G401 (cell line): ENCODE measurements around the gene SIRPB2. TPM values are rescaled to one million over a fixed set of nuclear protein-coding genes. Genes with fewer than 3 reads are reported as not detected.
A peak's percentile ranks its signal among the peaks of the same experiment; 100 is the strongest.

Experiments
- DNase-seq: peaks from one replicate; pipeline ENCODE4 v3.0.0-alpha.2; 2015; ENCODE audit warnings: low spot score
- in situ Hi-C: cut with HindIII; loops from 2 replicates; pipeline ENCODE4 v1.10.0; 2016; ENCODE audit warnings: low sequenced_read_pairs, mixed read lengths
- total RNA-seq: library from RNA; depleted of rRNA; stranded (reverse); fragments of >200 nt; shearing (Covaris generic); gene quantifications from 2 replicates; pipeline ENCODE4 v1.2.3, GENCODE V29; 2014; rRNA removed

SIRPB2 gene
- total RNA-seq: not detected in 2 replicates

GRCh38 chr20:1491281-1491840 is at the start of gene SIRPB2:
SIRPB2 (minus strand) TSS chr20:1491420; CDS start chr20:1491359, 61 bp downstream.
- DNase-seq: no peak
- in situ Hi-C loops: no loop called here

DNA sequence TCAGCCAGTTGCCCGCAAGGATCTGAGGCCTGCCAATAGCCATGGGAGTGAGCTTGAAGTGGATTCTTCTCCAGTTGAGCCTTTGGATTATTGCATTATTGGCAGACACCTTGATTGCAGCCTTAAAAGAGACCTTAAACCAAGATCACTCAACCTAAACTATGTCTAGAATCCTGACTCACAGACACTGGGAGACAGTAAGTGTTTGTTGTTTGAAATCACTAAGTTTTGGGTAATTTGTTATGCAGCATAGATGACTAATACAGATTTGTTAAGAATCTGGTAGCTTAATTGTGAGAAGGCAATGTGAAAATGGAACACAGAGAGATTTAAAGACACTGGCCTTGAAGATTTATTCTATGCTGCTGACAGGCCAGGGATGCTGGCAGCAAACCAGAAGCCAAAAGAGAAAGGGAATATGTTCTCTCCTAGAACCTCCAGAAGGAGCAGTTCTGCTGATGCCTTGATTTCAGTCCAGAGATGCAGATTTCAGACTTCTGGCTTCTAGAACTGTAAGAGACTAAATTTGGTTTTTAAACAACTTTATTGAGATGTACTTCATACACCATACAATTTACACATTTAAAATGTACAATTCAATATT is 48.7 kb upstream of the SIRPB2 start:
- in situ Hi-C loops: no loop called here
- no peak for DNase-seq

DNA sequence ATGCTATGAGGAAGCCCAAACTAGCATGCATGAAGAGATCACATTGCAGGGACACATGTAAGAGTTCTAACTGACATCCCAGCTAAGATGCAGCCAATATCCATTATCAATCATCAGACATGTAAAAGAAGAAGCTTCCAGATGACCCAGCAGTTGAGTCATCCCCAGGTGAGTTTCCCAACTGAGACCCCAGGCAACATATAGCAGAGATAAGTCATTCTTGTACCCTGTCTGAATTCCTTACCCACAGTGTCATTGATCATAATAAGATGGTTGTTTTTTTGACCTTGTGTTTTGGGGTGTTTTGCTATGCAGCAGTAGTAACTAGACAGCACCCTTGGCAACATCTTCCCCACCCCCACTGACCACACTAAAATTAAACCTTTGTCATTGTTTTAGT is 47.4 kb upstream of the SIRPB2 start:
- in situ Hi-C loops: no loop called here
- no peak for DNase-seq

DNA sequence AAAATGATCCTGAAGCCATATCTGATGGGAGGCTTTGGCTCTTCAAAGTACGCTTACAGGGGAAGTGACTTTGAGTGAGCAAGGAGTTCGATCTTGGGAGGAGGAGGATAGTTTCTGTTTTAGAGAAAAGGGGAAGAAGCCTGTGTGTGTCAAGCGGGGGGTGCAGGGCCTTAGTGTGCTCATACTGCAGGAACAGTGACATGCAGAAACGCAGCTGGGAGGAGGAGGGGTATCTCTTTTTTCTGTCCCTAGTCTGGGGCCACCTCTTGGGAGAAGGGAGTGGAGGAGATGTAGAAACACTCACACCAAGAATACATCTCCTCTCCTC is 46.5 kb upstream of the SIRPB2 start:
- in situ Hi-C loops: no loop called here
- no peak for DNase-seq

- no peak for DNase-seq
- in situ Hi-C loops: no loop called here
Observed at GRCh38 chr20:1536893-1537730, 45.9 kb upstream of the SIRPB2 start.

GRCh38 chr20:1535420-1536175 is 44.4 kb upstream of the SIRPB2 start:
- in situ Hi-C loops: no loop called here
- DNase-seq: no peak

GRCh38 chr20:1534526-1534925 is 43.3 kb upstream of the SIRPB2 start:
- in situ Hi-C loops: no loop called here
- no peak for DNase-seq

- in situ Hi-C loops: no loop called here
- DNase-seq: no peak
Observed at GRCh38 chr20:1533059-1533458, 41.8 kb upstream of the SIRPB2 start.

DNA sequence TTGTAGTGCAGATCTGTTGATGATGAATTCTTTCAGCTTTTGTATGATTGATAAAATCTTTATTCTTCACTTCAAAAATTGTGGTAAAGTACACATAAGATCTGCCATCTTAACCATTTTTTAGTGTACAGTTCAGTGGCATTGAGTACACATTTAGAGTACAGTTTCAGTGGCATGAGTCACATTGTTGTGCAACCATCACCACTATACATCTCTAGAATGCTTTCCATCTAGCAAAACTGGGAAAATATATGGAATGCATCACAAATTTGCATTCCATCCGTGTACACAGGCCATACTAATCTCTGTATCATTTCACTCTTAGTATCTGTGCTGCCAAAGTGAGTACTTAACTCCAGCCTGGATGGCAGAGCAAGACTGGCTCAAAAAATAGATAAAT is 37.6 kb upstream of the SIRPB2 start:
- in situ Hi-C loops: no loop called here
- no peak for DNase-seq

GRCh38 chr20:1527923-1528322 is 36.7 kb upstream of the SIRPB2 start:
- in situ Hi-C loops: no loop called here
- no peak for DNase-seq

- DNase-seq: no peak
- in situ Hi-C loops: no loop called here
Observed at GRCh38 chr20:1526896-1527295, 35.7 kb upstream of the SIRPB2 start.

DNA sequence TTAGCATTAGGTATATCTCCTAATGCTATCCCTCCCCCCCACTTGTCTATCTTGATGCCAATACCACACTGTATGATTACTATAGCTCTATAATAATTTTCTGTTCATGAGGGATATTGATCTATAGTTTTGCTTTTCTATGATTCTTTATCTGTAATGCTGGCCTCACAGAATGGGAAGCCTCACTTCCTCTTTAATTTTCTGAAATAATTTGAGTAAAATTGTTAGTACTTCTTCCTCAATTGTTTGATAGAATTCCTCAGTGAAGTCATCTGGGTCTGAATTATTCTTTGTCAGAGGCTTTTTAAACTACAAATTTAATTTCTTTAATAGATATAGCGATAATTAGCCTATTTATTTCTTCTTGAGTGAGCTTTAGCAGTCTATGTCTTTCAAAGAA is 35.1 kb upstream of the SIRPB2 start:
- in situ Hi-C loops: no loop called here
- DNase-seq: no peak

DNA sequence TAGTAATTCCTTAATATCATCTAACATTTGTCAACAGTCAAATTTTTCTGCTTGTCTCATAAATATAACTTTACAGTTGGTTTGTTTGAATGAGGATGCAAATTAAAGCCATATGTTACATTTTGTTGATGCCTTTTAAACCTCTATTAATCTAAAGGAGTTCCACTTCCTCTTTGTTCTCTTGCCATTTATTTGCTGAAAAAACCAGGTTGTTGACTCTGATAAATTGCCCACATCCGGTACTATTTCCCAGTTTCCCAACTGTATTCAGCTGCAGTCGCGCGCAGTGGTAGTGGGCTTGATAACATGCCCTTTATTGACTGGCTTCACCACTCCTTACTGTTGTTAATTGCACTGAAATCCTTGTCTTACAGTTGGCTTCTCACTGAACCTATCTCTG is 32.8 kb upstream of the SIRPB2 start:
- in situ Hi-C loops: no loop called here

GRCh38 chr20:1517010-1517409 is 25.8 kb upstream of the SIRPB2 start:
- in situ Hi-C loops: no loop called here
- DNase-seq: no peak

More for the DNA sequence above, 32.8 kb upstream of the SIRPB2 start:
- DNase-seq: no peak

DNA sequence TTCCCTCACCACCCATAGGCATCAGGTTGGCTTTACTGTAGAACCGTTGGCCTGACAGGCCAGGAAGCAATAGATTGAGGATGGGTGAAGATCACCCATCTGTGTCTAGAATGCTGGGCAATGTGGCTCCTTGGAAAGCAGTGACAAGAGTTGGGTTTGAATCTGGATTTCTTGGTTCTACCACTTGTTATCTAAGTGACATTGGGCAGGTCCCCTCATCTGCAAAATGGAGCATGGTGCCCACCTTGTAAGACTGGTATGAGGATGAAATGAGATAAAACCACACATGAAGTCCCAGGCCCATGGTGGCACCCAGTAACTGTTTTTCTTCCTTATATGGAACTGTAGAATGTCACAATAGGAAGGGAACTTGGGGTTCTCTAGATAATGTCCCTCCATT is 22.6 kb upstream of the SIRPB2 start:
- DNase-seq: no peak
- in situ Hi-C loops: no loop called here

DNA sequence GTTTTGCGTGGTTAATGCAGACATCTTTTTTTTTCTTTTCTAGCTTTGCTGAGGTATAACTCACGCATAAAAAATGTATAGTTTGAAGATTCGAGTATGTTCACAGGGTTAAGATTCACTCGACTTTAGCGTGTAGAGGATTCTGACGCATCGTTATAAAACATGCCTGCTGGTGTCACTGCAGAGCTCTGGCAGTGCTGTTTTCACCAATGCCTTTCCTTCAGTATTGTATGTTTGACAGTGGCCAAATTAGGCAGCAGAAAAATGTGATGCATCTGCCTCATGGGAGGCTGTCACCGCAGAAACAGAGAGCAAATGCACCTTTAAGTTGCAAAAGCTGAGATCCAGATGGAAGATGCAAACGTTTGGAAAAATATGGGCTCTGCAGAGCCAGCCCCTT is 18.0 kb upstream of the SIRPB2 start:
- in situ Hi-C loops: no loop called here

DNA sequence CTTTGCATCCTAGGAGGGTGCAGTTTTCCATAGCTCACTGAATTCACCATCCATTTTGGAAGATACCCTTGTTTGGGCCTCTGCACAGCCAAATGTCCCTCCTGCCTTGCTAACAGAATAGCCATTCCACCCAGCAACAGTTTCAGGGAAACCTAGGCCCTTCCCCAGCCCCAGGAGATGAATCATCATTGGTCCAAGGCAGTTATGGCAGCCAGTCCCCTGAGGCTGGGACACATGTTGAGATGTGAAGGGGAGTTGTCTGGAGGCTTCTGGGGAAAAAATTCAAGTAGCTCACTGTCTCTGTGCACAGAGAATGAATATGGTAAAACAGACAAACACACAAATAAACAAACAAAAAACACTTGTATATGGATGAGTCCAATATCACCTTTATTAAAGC is 17.4 kb upstream of the SIRPB2 start:
- in situ Hi-C loops: no loop called here
- no peak for DNase-seq

More for the DNA sequence above, 18.0 kb upstream of the SIRPB2 start:
- peak; percentile 2 for DNase-seq

- in situ Hi-C loops: no loop called here
Observed at GRCh38 chr20:1507276-1507675, 16.1 kb upstream of the SIRPB2 start.

GRCh38 chr20:1505871-1506270 is 14.7 kb upstream of the SIRPB2 start:
- in situ Hi-C loops: no loop called here
- no peak for DNase-seq

More at GRCh38 chr20:1507276-1507675, 16.1 kb upstream of the SIRPB2 start:
- no peak for DNase-seq

DNA sequence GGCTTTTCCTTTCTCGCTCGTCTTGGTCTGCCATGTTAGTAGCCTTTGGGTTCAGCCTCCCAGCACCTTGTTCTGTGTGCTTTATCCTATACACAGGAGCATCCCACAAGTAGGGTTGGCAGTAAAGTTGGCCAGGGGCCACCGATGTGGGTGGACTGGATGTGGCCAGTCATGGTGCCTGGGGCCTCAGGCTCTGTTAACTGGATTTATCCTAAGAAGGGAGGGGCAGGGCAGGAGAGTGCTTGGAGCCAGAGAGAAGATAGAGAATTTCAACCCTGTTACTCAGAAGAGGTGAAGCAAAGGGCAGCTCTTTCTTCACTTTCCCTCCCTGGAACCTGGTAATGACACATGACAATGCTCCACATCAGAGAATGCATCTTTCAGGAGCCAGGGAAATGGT is 14.1 kb upstream of the SIRPB2 start:
- no peak for DNase-seq
- in situ Hi-C loops: no loop called here
